HG03342 (cell line): ENCODE measurements around the gene NAV2.

Experiments
- ATAC-seq: cut with Tn5 transposase; IDR thresholded peaks from one replicate; pipeline ENCODE4 v1.9.1; 2021; ENCODE audit warnings: mild to moderate bottlenecking, moderate library complexity; ENCODE audit not compliant: unreplicated experiment

Gene NAV2

DNA sequence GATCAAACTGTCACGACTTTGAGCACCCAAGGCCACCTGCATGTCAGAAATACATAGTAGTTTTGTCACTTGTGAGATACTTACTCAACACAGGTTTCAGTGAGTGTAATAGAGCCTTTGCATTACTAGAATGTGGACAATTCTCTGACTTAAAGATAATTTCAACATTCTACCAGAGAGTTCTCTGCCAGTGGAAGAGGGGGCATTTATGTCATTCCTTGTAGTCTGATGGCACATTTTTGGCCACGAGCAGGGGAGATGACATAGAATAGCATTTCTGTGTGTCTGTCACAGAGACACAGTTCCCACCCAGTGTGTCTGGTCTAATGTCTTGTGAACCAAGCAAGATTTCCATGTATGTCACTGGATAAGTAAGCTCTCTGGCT, 335.1 kb downstream of the NAV2 start:
- ATAC-seq: no peak

DNA sequence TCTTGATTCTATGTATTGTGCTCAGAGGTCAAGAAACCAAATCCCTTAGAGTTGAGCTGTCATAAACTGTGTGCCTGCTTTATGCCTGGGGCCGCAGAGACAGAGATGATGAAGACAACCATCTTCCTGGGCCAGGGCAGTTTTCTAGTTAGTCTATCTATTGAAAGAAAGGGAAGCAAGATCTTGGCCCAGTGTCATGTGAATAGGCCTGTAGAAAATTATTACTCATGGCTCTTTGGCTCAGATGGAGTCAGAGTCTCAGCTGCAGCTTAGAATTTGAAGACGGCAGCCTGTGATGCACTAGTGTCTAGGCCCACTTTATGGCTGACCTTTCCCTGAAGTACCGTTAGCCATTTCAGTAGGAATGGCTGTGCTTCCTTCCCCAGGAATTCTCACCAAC, 335.6 kb downstream of the NAV2 start:
- ATAC-seq: no peak

DNA sequence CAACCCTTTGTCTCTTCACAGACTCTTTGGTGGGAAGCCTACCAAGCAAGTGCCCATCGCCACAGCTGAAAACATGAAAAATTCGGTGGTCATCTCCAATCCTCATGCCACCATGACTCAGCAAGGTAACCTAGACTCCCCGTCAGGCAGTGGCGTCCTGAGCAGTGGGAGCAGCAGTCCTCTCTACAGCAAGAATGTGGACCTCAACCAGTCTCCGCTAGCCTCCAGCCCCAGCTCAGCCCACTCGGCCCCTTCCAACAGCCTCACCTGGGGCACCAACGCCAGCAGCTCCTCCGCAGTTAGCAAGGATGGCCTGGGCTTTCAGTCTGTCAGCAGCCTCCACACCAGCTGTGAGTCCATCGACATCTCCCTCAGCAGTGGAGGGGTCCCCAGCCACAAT, 336.1 kb downstream of the NAV2 start:
- ATAC-seq: no peak

DNA sequence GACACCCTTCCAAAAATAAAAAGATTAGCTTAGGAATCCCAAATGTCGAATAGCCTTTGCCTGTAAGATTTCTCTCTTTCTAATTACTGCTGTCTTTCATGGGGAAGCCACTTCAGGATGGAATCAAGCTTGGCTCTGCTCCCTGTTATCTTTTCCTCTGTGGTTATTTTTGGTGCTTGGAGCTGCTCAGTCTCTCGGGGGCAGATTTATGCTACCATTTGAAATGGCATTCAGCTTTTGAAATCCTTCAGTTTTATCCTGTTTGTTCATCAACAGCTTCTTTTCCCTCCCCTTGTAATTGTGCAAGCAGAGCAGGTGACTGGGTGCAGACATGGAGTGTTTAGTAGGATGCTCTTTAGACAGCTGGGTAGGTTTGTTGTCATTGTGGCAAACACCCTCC, 336.6 kb downstream of the NAV2 start:
- ATAC-seq: no peak

DNA sequence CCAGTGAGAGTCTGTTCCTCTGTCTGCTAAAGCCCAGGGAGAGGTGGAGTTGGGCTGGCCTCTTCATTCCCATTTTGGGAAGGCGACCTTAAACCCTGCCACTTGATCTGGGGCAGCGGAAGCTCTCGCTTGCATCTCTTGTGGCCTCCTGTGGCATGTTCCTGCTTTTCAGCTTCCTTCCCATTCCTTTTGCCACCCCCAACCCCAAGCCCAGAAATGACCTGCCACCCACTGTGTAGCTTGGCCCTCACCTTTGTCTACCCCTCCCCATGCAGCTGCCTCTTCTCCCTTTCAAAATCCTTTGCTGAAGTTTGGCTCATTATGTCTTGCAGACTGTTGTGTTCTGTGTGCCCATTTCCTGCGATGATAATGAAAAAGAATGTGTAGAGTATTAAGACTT, 337.4 kb downstream of the NAV2 start:
- no peak for ATAC-seq

DNA sequence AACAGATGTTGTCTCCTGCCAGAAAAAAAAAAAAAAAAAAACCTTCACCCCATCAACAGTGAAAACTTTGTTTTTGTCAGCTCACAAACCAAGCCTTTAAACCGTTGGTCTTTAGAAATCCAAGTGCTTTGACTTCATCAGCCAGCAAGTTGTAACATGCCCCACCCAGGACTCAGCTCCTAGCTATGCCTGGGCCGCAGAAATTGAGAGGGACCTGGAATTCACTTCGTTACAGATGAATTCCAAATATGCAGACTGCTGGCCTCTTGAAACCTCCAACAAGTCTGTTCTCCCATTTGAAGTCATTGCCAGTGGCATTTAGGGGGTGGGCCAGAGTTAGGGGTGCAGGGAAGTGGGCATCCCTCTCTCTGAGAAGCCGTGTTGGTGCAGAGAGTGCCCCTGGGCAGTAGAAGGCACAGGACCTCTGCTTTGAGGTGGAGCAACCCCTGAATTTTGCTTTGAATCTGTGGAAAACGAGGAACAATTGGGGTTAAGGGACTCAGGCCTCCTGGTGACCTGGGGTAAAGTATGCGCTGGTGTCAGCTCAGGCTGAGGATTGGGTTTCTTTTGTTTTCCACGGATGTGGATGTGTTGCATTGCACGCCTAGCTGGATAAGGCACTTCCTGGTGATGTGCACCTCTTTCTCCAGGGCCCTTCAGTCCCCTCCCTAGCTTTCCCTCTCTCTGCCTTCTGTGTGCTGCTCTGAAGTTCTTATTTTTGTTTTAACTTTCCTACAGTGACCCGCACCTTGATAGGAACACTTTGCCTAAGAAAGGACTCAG, 338.1 kb downstream of the NAV2 start:
- ATAC-seq: no peak

DNA sequence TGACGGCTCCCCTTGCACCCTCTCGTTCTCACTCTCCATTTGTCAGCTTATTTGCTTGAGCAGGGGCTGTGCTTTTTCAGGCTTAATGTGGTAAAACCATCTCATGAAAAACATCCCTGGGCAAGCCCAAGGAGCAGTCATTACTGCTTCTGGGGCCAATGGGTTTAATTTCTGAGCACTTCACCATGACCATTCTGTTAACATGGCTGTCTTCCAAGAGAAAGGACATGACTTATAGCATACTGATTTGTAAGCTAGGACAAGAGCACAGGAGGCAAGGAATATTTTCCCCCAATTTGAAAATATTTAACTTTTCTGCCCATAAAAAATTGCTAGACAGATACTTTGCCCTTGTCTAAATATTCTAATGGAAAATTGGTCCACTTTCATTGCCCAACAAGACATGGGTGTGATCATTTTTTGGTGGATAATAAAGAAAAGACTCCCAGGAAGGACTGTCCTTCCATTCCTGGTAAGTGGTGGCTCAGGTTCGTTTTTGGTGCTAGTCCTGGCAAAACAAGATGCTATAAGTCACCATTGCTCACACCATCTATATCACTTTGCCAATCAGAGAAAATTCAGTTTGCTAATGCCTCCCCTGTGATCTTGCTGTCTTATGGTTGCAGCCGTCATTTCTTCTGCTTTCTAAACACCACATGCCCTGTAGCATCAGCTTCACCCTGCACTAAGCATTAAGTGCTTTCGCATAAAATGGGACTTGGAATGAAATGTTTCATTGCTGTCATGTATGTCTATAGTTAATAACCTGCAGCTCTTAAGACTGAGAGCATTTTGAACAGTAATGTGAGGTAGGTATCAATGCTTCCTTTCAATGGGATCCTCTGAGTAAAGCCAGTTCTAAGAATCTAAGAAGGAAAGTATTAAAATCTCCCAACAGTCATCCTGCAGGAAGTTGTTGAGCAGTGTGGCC, 339.1 kb downstream of the NAV2 start:
- no peak for ATAC-seq

DNA sequence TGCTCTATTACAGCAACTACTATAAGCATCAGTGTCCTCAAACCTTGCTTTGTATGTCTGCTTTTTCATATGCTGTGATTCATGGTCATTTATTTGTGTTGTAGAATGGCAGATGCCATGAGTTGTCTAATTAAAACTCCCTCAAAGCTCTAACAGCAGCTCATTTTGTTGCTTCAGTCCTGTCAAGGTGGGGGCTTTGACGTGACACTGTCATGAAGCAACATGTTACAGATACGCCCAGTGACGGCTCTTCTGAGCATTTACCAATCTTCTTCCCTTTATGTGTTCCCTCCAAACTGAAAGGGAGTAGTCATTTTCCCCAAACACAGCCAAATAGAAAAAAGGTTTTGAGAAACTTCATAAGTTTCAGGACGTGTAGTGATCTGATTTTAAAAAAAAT, 340.9 kb downstream of the NAV2 start:
- no peak for ATAC-seq

DNA sequence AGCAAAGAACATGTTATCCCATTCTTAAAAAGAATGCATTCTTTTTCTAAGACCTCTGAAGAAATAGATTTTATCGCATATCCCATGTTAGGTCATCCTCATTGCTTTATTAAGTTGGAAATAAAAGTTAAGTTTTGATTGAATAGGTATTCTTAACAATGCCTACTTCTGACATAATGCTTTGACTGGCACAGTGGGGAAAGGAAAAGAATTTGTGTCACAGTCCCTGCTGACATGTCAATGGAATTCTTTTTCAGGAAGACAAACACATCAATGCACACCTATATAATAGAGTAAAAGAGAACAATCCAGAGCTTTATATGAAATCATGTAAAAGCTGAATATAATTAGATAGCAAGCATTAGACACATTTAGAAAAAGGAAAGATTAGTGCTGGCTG, 341.9 kb downstream of the NAV2 start:
- no peak for ATAC-seq

DNA sequence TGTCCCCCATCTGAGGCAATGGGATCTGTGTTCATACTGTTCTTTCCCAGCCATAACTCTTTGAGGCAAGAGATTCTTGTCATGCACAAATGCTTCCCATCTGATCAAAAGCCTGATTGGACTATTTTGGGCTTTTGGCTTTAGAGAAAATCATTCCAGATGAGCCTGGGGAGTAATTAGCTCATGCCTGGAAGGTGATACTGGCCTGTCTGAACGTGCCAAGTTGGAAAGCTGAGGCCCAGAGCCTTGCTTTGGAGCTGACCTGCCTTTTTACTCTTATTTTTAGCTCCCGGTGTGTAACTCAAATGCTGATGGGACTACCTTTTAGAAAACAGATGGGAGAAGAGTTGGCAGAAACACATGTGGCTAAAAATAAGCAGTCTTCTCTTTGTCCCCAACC, 342.7 kb downstream of the NAV2 start:
- ATAC-seq: no peak

DNA sequence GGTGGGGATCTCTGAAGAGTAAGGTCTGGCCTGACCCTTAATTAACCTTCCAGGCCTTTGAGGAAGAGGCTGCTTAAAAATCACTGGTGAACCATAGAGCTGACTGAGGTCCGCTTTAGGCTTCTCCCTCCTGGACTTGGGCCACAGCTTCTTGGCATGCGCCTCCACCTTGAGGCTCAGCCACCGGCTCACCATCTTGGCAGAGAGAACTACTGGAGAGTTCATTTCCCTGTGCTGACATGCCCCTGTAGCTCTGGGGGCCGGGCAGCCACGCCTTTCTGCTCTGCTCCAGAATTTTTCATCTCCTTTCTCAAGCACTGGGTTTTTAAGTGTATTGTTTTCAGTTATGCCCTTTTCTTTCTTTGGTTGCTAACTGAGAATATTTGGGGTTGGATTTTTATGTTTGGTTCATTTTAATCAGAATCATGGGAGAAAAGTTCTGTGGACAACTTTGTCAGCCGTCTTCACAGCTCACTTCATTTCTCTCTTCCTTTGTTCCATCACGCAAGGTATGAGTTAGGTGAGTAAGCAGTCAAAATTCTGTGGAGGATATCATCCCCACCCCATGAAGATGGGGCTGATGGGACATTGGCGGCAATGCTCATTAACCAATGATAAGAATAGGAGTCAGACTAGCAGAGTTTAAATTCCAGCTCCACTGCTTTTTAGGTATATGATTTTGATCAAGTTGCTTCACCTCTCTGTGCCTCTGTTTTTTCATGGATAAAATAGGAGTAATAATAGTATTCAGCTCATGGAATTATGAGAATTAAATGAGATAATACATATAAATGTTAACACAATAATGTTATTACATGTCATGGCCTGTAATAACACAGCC, 343.7 kb downstream of the NAV2 start:
- no peak for ATAC-seq

DNA sequence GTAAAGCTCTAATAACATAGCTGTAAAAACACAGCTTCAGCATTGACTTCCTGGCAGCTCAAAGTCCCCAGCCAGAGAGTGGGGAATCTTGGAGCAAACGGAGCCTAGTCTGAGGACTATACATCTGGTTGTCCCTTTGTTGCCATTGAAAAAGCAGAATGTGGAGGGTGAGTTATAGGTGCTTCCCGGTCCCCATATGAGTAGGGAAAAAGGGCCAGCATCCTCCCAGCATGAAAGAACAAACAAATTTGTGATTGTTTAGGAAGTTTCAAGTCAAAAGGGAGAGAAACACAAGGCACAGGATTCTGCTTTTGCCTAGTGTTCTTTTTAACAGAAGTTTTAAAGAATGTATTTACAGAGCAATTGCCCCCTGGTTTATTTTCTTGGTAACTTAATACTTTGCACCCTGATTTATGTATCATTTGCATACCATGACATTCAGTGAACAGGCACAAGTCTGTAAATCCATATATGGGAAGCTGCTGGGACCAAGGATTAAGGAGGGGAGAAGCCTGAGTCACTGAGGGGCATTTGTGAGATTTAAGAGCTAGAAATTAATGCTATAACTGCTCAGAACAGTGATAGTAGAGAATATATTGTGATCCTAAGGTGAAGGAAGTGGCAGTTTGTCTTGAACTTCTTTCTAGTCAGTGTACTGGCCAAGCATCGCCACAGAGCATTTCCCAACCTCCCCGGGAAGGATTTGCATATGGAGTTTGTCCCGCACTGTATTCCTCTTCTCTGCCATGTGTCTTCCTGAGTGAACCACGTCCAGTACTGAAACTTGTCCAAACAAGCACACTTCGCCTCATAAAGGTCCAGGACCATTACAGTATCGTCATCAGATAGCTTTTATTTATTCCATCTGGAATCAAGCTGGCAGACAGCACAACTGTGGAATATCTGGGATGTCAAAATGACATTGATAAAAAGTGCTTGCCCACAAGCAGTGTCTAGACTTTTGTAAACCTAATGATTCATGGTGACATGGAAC, 344.6 kb downstream of the NAV2 start:
- ATAC-seq: no peak

DNA sequence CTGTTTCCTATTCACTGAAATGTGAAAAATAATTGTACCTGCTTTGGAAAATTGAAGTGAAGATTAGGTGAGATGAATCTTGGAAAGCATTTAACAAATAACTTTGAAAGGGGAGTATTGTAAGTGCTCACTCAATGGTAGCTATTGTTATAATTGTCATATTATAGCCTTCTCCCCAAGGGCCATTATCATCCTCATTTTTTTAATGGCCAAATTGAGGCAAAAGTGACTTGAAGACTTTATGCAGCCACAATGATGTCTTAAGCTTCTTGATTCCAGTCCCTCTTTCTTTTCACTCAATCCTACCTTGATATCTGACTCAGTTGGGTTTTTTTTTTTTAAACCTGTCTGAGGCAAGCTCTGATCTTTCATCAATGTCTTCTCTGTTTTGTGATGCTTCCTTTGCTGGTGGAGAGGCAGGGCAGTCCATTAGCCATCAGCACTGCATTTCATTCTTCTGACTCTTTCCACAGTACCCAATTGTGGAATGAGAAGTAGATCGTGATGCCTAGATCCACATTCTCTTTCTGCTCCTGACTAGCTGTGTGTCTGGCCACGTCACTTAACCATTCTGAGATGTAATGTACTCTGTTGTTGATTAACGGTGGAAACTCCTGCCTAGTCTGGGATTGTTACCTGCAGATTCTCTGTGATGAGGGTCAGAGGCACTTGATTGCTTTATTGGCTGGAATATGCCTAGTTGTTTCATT, 346.3 kb downstream of the NAV2 start:
- no peak for ATAC-seq

DNA sequence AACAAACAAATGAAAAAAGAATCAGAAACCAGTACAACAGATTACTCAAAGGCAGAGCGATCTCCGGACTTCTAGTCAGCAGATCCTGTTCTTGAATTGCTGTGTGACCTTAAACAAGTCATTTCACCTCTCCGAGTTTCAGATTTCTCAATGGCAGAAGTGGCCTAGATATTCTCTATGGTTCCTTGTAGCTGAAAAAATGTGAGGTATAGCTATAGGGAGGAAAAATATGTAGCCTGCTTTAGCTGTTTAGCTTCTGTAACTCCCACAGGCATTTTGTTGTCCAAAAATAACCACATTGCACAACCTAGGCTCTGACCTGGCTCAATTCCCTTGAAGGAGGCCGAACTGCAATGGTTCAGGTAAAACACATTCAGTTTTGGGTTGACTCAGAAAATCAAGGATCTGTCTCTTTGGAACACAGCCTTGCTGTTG, 347.0 kb downstream of the NAV2 start:
- ATAC-seq: no peak

DNA sequence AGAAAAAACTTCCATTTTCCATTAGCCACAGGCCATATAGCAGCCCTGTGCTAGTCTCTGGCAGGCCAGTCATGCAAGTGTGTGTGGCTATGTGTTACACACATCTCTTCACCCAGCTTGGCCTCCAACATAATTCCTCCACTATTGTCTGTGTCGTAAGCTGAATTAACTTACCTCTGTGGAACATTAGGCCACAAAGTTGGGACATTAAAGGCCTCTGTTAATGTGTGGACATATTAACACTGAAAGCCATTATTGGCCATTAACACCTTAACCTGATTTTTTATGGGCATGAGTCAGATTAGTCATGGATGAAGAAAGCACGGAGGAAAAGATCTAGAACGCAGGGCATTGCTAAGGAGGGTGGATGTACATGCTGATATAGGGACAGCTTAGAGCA, 347.5 kb downstream of the NAV2 start:
- ATAC-seq: no peak

DNA sequence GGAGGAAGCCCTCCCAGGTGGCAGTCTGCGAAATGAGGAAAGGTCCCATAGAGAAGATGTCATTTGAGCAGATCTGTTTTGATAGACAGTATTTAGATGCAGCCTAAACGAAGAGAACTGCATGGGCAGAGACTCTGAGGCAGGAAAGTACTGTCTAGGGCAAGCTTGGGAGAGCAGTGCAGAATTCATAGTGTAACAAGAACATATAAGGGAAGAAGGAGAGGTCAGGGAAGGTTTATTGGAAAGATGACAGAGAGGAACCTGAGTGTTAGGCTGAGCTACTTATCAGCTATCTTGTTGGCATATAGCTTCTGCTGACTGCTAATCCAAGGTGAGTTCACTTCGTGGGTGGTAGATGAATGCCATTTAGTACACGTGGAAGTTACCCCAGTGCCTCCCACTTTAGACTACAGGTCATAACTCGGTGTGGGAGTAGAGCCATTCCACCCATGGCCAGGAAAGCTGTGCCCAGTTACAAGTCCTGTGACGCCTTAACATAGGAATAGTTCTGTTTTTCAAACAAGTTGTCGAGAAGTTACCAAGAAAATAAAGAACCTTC, 348.1 kb downstream of the NAV2 start:
- ATAC-seq: no peak

DNA sequence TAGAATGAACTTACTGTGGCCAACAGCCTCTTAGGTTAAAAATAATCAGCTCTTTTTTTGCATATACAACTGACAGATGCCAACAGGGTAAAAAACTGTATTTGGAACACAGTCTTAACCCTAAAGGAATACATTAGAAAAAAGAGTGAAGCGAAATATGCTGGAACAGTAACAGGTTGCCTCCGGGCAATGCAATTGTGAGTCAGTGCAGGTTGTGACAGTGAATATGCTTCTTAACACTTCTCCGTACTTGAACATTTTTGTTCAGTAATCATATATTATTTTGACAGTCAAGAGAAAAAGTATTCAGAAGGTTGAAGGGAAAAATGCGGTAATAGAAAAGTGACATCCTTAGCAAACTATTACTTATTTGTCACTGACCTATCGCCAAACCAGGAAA, 349.1 kb downstream of the NAV2 start:
- ATAC-seq: no peak

DNA sequence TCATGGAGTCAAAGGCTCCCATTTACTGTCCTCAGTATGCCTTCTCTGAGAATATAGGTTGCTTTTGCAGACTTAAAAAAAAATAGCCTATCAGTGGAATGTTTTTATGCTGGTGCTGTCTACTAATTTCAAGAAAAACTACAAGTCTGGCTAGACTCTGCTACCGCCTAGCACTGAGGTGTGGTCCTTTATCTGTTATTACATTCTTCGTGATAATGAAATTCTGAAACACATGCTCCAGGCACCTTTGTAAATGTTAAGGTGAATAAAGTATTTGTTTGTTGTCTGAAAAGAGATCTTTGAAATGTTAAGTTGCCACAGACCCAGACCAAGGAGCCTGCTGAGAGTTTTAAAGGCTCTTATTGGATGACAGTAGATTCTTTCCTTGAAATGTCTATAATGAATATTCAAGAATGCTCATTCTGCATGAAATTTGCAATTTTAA, 352.3 kb downstream of the NAV2 start:
- ATAC-seq: no peak

DNA sequence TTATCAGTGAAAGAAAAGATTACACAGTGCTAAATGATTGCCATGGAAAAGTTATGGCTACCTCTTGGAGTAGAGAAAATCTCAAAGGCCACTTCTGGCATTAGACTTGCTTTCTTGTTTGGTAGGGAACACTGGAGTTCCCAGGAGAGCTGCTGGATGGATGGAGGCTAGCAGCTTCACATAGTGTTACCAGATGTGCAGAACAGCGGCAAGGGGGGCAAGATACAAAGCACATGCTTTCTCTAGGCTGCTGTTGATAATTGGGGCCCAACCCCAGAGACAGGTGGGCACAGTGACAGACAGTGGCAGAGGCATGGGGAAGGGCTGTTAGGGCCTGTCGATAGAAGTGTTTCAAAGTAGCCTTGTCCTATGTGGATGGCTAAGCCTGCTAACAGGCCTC, 352.8 kb downstream of the NAV2 start:
- no peak for ATAC-seq
